Measurements from ENCODE around the gene MAMDC4.
"Not testable (repeated sequence)": the region's sequence is repeated elsewhere in the genome, so short reads cannot be mapped to it uniquely, and the experiment has no call there.

DNA sequence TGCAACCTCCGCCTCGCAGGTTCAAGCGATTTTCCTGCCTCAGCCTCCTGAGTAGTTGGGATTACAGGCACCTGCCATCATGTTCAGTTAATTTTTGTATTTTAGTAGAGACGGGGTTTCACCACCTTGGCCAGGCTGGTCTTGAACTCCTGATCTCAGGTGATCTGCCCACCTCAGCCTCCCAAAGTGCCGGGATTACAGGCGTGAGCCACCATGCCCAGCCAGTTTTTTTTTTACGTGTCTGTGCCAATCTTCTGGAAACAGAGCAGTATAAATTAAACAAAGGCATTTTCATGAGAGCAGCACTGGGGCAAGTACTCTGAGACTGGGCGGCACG, 30.8 kb downstream of the MAMDC4 start:
- TF ChIP-seq SIN3A (IDR thresholded peaks at IDR 0.05; ENCODE audit: borderline replicate concordance, insufficient read depth, low read depth, low read length); CTCF (IDR thresholded peaks at IDR 0.05): not testable (repeated sequence)
